CD8-positive, alpha-beta memory T cell (primary cell): ENCODE measurements around the gene POC1B. TPM values are rescaled to one million over a fixed set of nuclear protein-coding genes. Genes with fewer than 3 reads are reported as not detected.

Experiments used
- CTCF ChIA-PET: fragments of 350-600 bp; sonication (Branson Sonifier 250); formaldehyde crosslinking; loops from one replicate; lab custom pipeline; 2021; ENCODE audit warnings: antibody characterized with exemption; lab: Charles Lee
- POLR2A ChIA-PET: fragments of 350-600 bp; sonication (Branson Sonifier 250); formaldehyde crosslinking; loops from one replicate; lab custom pipeline; 2021; ENCODE audit warnings: antibody characterized with exemption; lab: Charles Lee
- DNase-seq, 5 donors: peaks; one replicate each; pipeline versions ENCODE4 v3.0.0 to v3.0.0-alpha.2; 2020 to 2022; ENCODE audit warnings: mixed read lengths in 1 of 5
- H3K27ac ChIP-seq: one replicate; pipeline ENCODE4 v1.7.0; 2013; ENCODE audit warnings: low read depth, mild to moderate bottlenecking, low read length, moderate library complexity
- H3K27me3 ChIP-seq: 2 replicates; pipeline ENCODE4 v1.7.0; 2013; ENCODE audit warnings: low read length, mild to moderate bottlenecking; ENCODE audit not compliant: insufficient read depth, poor library complexity, severe bottlenecking
- H3K36me3 ChIP-seq: 2 replicates; pipeline ENCODE4 v1.7.0; 2013; ENCODE audit warnings: mild to moderate bottlenecking, low read length, moderate library complexity; ENCODE audit not compliant: insufficient read depth
- H3K4me1 ChIP-seq: 2 replicates; pipeline ENCODE4 v1.7.0; 2013; ENCODE audit warnings: mild to moderate bottlenecking, low read length, moderate library complexity; ENCODE audit not compliant: insufficient read depth
- H3K4me3 ChIP-seq: 2 replicates; pipeline ENCODE4 v1.7.0; 2013; ENCODE audit warnings: mild to moderate bottlenecking, low read length
- H3K9me3 ChIP-seq: 2 replicates; pipeline ENCODE4 v1.7.0; 2013; ENCODE audit warnings: mild to moderate bottlenecking, low read length
- H3K27ac Mint-ChIP-seq, 8 donors: one replicate each; pipeline ENCODE4 v1.8.0; 2020 to 2021; ENCODE audit warnings: mixed read lengths in 8 of 8, mild to moderate bottlenecking in 6 of 8, inconsistent platforms in 3 of 8, moderate library complexity in 3 of 8
- H3K27me3 Mint-ChIP-seq, 2 donors: one replicate each; pipeline ENCODE4 v1.8.0; 2020 to 2021; ENCODE audit warnings: mixed read lengths in 2 of 2, mild to moderate bottlenecking in 1 of 2, moderate library complexity in 1 of 2
- H3K36me3 Mint-ChIP-seq, 3 donors: one replicate each; pipeline ENCODE4 v1.8.0; 2020 to 2021; ENCODE audit warnings: mixed read lengths in 3 of 3, inconsistent platforms in 1 of 3, mild to moderate bottlenecking in 1 of 3
- H3K4me1 Mint-ChIP-seq, 3 donors: one replicate each; pipeline ENCODE4 v1.8.0; 2020 to 2021; ENCODE audit warnings: mixed read lengths in 3 of 3, inconsistent platforms in 1 of 3, mild to moderate bottlenecking in 1 of 3
- H3K4me3 Mint-ChIP-seq, 7 donors: one replicate each; pipeline ENCODE4 v1.8.0; 2020 to 2021; ENCODE audit warnings: mixed read lengths in 7 of 7, mild to moderate bottlenecking in 6 of 7, moderate library complexity in 4 of 7, inconsistent platforms in 2 of 7
- H3K9me3 Mint-ChIP-seq, 5 donors: one replicate each; pipeline ENCODE4 v1.8.0; 2020 to 2022; ENCODE audit warnings: mixed read lengths in 5 of 5, mild to moderate bottlenecking in 3 of 5, moderate library complexity in 2 of 5, inconsistent platforms in 1 of 5
- polyA plus RNA-seq: library from polyadenylated mRNA; unstranded; fragments of 300-500 nt; fragmentation: Illumina TruSeq; gene quantifications from one replicate; pipeline ENCODE4 v1.2.3, GENCODE V29; 2021
- total RNA-seq, 2 experiments: library from RNA; stranded (reverse); gene quantifications; one replicate each; pipeline ENCODE4 v1.2.3, GENCODE V29; 2021

Gene POC1B
- total and polyA plus RNA-seq, 3 experiments from 2014 or later: 21.8 to 38.9 (median 22.6) TPM

DNA sequence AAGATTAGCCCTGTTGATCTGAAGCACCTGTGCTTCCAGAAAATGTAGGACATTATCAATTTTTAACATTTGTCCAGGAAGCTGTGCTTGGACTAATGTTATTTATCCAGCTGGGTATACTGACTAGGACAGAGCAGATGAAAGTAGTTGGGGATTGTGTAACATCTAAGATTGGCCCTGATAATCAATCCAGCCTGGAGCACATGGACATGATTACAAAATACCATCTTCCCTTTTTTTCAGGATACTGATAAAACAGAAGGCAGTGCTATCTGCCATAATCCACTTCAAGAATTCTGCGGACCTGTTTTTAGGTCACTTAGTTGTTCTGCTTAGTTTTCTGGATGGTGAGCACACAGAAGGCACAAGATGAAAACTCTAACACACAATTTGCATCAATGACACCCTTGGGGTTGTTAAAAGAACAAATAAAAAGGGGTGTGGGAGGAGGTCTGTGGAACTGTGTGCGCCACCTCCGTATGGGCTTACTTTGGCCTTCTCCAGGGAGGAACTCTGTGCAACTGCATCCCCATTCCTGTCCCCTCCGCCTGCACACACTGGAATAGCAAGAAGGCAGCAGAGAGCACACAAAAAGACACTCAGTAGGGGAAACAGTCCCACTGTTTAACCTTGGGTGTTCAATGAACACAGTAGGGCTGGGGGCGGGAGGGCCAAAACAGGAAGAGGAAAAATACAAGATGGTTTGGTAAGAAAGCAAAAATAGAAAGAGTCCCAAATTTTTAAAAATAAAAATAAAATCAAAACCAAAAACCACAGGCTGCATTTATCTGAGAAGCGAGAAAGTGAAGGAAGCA lies 142.4 kb downstream of the POC1B start:
- Histone ChIP-seq H3K27me3 (no peaks in the 10 kb centered on the region), H3K4me3 (no peak overlapping the region), H3K9me3 (no peaks in the 10 kb centered on the region), H3K4me1 (no peaks in the 10 kb centered on the region), H3K36me3 (no peaks in the 10 kb centered on the region), H3K27ac (no peak overlapping the region)
- Mint-ChIP-seq H3K27ac (no peak overlapping the region), H3K4me1 (peaks cover 0 to 10% (median 0%) of the 10 kb centered on the region in 3 donors), H3K4me3 (no peak overlapping the region), H3K36me3 (peaks cover 0 to 2% (median 0%) of the 10 kb centered on the region in 3 donors), H3K9me3 (no peaks in the 10 kb centered on the region), H3K27me3 (peaks cover 0 to 2% of the 10 kb centered on the region in 2 donors)
- ChIA-PET POLR2A (no interaction called here), CTCF (no interaction called here)
- DNase-seq: no peak

GRCh38 chr12:89382328-89382727 lies 143.5 kb downstream of the POC1B start:
- Histone ChIP-seq H3K27me3 (no peaks in the 10 kb centered on the region), H3K4me3 (no peak overlapping the region), H3K9me3 (no peaks in the 10 kb centered on the region), H3K36me3 (no peaks in the 10 kb centered on the region), H3K27ac (no peak overlapping the region), H3K4me1 (no peaks in the 10 kb centered on the region)
- Mint-ChIP-seq H3K4me3 (no peak overlapping the region), H3K27me3 (peaks cover 0 to 2% of the 10 kb centered on the region in 2 donors), H3K4me1 (peaks cover 0 to 10% (median 0%) of the 10 kb centered on the region in 3 donors), H3K36me3 (peaks cover 0 to 2% (median 0%) of the 10 kb centered on the region in 3 donors), H3K9me3 (no peaks in the 10 kb centered on the region), H3K27ac (no peak overlapping the region)
- CTCF ChIA-PET: no interaction called here
- POLR2A ChIA-PET: no interaction called here
- DNase-seq: no peak

- POLR2A ChIA-PET: no interaction called here
- H3K9me3 ChIP-seq: no peaks in the 10 kb centered on the region
- peaks cover 12 to 28% (median 16%) of the 10 kb centered on the region in 3 donors for H3K4me1 Mint-ChIP-seq
- H3K4me3 Mint-ChIP-seq: no peak overlapping the region
- no peaks in the 10 kb centered on the region for H3K36me3 ChIP-seq
- H3K27me3 ChIP-seq: no peaks in the 10 kb centered on the region
- H3K36me3 Mint-ChIP-seq: peaks cover 0 to 2% (median 0%) of the 10 kb centered on the region in 3 donors
- peaks cover 0 to 2% of the 10 kb centered on the region in 2 donors for H3K27me3 Mint-ChIP-seq
- CTCF ChIA-PET: no interaction called here
- H3K27ac ChIP-seq: no peak overlapping the region
- DNase-seq: no peak
- H3K27ac Mint-ChIP-seq: no peak overlapping the region
- H3K4me1 ChIP-seq: no peaks in the 10 kb centered on the region
- no peaks in the 10 kb centered on the region for H3K9me3 Mint-ChIP-seq
- H3K4me3 ChIP-seq: no peak overlapping the region
Measured at GRCh38 chr12:89379839-89380467, 145.9 kb downstream of the POC1B start.

DNA sequence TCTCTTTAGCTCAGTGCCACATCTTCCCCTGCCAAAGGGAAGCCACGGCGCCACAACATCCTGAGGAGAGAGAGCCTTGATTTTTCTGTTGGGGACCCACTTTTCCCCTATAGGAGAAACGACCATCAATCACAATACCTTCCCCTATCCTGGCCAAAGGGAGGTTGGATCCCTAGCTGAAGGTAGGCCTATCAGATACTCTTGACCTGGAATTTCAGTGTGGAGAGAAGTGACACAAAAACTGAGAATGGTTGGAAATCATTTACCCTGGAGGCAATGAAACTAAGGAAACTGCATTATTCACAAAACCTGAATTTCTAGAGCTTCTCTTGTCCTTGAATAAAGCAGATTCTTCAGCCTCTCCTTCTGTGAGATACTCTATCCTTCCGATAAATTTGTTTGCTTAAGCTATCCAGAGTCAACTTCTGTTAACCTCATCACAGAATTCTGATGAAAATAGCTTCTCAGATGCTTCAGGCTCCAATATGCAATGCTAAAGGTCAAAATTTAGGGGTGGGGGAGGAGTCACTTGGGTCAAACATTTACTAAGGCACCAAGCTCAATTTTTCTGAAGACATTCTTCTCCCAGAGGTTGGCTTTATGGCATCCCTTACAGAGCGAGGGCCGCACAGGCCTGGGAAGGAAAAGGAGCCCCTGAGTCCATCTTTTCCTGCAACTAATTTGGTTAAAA lies 146.6 kb downstream of the POC1B start:
- Mint-ChIP-seq H3K4me1 (peaks cover 12 to 25% (median 16%) of the 10 kb centered on the region in 3 donors), H3K9me3 (no peaks in the 10 kb centered on the region)

DNA sequence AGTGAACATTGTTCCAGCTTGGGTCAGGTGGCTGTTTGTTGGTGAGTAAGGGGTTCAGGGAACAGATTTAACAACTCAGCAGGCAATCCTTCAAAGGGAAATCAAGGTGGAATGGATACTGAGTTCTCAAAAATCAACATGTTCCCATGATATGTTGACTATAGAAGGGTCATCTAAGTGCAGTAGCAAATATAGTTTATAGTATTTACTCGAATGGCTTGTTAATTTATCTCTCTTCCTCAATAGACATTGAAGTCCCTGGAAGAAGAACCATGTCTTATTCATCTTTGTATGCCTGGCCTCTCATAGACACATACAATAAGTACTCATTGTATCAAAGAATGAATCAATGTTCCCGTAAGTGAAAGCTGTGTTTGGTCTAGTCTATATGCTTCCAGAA lies 149.0 kb downstream of the POC1B start:
- H3K36me3 Mint-ChIP-seq: no peaks in the 10 kb centered on the region
- Histone ChIP-seq H3K27me3 (no peaks in the 10 kb centered on the region), H3K4me1 (no peaks in the 10 kb centered on the region), H3K36me3 (no peaks in the 10 kb centered on the region), H3K4me3 (no peak overlapping the region), H3K9me3 (no peaks in the 10 kb centered on the region), H3K27ac (no peak overlapping the region)
- no peak overlapping the region for H3K27ac Mint-ChIP-seq
- POLR2A ChIA-PET: interaction anchor here (1.1 kb wide), 1 partner anchor 479 kb away, joined by 3 read pairs; no protein-coding TSS in a partner anchor
- CTCF ChIA-PET: no interaction called here
- H3K4me3 Mint-ChIP-seq: no peak overlapping the region
- H3K27me3 Mint-ChIP-seq: no peaks in the 10 kb centered on the region
- peaks cover 12 to 18% (median 16%) of the 10 kb centered on the region in 3 donors for H3K4me1 Mint-ChIP-seq
- DNase-seq: no peak
- H3K9me3 Mint-ChIP-seq: no peaks in the 10 kb centered on the region

More for the DNA sequence above, 146.6 kb downstream of the POC1B start:
- Mint-ChIP-seq H3K27ac (no peak overlapping the region), H3K4me3 (no peak overlapping the region), H3K36me3 (no peaks in the 10 kb centered on the region), H3K27me3 (no peaks in the 10 kb centered on the region)
- Histone ChIP-seq H3K9me3 (no peaks in the 10 kb centered on the region), H3K36me3 (no peaks in the 10 kb centered on the region), H3K4me1 (no peaks in the 10 kb centered on the region), H3K4me3 (no peak overlapping the region), H3K27me3 (no peaks in the 10 kb centered on the region), H3K27ac (no peak overlapping the region)
- DNase-seq: no peak
- CTCF ChIA-PET: no interaction called here
- POLR2A ChIA-PET: no interaction called here

DNA sequence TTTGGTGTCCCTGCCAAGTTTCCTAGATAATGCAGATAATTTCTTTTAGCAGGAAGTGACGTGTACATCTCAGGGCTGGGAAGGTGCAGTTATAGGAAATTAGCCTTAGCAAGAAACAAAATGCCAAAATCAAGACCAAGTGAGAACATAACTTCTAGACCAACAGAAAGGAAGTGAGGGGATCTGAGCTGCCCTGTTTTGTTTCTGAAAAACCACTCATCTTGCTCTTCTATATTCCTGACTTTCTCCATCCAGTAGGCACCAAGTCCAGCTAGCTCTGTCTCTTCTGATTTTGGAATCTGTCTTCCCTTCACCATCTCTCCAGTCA lies 149.7 kb downstream of the POC1B start:
- Mint-ChIP-seq H3K4me1 (peaks cover 12 to 18% (median 16%) of the 10 kb centered on the region in 3 donors), H3K4me3 (peak overlapping the region in 3 of 7 donors; percentile 0 to 56 (median 29))

DNA sequence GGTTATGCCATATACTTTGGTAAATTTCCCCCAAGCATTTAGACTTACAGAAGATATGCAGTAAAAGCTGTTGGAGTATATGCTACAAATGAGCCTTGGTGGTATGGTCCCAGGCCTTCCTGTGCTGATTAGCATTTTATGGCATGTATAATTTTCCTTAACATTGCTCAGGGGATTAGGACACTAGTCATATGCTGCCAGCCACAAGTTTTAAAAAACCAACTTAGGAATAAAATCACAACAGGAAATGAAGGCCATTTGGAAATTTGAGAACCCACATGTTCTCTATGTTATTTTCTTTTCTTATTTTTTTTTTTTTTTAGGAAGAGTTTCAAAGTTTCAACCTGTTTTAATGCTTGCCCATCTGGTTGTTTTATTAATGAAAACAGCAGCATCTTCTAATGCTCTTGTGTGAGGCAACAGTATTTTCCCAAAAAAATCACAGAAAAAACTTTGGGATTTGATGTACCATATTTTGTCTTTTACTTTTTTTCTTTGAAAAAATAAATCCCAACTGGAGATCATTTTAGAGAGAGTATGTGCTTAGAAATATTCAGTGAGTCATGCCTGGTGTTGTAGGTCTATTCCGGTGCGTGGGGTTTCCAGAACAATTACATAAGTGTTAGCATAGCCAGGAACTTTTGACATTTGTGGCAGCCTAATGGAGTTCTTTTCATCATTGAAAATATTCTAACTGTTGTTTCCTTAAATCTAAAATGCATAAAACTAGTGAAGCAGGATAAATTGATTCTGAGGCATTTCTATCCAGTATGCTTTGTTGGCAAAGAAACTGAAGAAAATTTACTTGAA lies 151.9 kb downstream of the POC1B start:
- no peaks in the 10 kb centered on the region for H3K9me3 Mint-ChIP-seq
- Histone ChIP-seq H3K4me1 (no peaks in the 10 kb centered on the region), H3K36me3 (no peaks in the 10 kb centered on the region), H3K27me3 (no peaks in the 10 kb centered on the region), H3K9me3 (no peaks in the 10 kb centered on the region), H3K27ac (no peak overlapping the region), H3K4me3 (no peak overlapping the region)
- ChIA-PET CTCF (no interaction called here), POLR2A (no interaction called here)
- peaks cover 0 to 1% (median 0%) of the 10 kb centered on the region in 3 donors for H3K36me3 Mint-ChIP-seq
- H3K4me3 Mint-ChIP-seq: no peak overlapping the region
- H3K4me1 Mint-ChIP-seq: peaks cover 12 to 18% (median 16%) of the 10 kb centered on the region in 3 donors
- no peaks in the 10 kb centered on the region for H3K27me3 Mint-ChIP-seq
- H3K27ac Mint-ChIP-seq: no peak overlapping the region
- DNase-seq: no peak

More for the DNA sequence above, 149.7 kb downstream of the POC1B start:
- Histone ChIP-seq H3K9me3 (no peaks in the 10 kb centered on the region), H3K27ac (no peak overlapping the region), H3K4me3 (no peak overlapping the region), H3K36me3 (no peaks in the 10 kb centered on the region), H3K4me1 (no peaks in the 10 kb centered on the region), H3K27me3 (no peaks in the 10 kb centered on the region)
- POLR2A ChIA-PET: interaction anchor here (1.1 kb wide), 1 partner anchor 480 kb away, joined by 3 read pairs; no protein-coding TSS in a partner anchor
- Mint-ChIP-seq H3K27ac (peak overlapping the region in 7 of 8 donors; percentile 2 to 83 (median 73)), H3K9me3 (no peaks in the 10 kb centered on the region), H3K36me3 (peaks cover 0 to 1% (median 0%) of the 10 kb centered on the region in 3 donors), H3K27me3 (no peaks in the 10 kb centered on the region)
- DNase-seq: no peak
- CTCF ChIA-PET: no interaction called here
